ENCODE data around the gene GH1.
A peak's percentile ranks its signal among the peaks of the same experiment; 100 is the strongest.
"Not testable (repeated sequence)": the region's sequence is repeated elsewhere in the genome, so short reads cannot be mapped to it uniquely, and the experiment has no call there.

GH1 gene

GRCh38 chr17:63927464-63928171, 9.0 kb upstream of the GH1 start:
- no peak for DNase-seq (ENCODE audit: low read depth in 2 of 2, low spot score in 1 of 2)

DNA sequence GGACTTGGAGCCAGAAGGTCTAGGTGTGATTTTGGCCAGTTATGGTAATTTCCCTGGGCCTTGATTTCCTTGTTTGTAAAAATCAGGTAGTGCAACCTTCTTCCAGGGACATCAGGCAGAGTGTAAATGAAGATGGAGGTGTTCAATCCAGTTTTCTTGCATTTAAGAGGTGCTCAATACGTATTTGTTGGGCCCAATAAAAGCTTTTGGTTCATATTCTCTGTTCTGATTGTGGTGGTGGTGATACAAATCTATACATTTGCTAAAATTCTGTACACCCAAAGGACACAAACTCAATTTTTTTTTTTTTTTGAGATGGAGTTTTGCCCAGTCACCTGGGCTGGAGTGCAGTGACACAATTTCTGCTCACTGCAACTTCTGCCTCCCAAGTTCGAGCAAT, 7.5 kb upstream of the GH1 start:
- no peak for DNase-seq (ENCODE audit: low read depth in 2 of 2, low spot score in 1 of 2)

GRCh38 chr17:63925615-63926014, 7.0 kb upstream of the GH1 start:
- DNase-seq (ENCODE audit: low read depth in 2 of 2, low spot score in 1 of 2), result no peak

DNA sequence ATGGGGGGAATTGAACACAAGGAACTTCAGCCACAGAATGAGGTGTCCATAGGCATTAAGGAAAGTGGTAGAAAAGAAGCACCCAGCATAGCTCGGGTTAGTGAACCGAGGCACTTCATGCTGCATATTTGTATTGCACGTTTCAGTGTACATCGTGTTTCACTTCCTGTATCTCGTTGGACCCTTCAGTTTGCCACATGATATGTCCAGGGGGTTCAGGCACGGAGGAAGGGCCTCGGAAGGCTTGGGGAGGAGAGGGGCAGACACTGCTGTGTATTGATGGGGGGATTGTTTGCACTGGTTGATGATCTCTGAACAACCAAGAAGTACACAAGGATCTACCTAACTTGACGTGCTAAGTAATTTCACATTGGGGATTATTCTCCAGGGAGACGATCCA, 3.8 kb upstream of the GH1 start:
- not testable (repeated sequence) for DNase-seq (ENCODE audit: low read depth in 2 of 2, low spot score in 1 of 2)

DNA sequence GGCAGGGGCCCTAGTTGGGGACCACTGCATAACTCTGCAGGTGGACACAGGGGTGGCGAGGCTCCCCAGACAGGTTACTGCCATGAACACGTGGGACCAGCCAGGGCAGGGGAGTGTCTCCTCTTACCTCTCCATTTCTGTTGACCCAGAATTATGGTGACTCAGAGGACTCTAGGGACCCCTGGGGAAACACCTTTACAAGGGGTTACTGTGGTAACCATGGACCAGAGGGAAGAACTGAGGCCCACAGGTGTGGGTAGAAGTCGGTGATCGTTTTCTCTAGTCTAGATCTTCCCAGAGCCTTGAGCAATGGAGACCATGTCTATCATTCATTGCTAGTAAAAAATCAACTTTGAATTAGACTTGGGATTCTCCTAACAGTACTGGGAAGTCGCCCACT, 2.1 kb upstream of the GH1 start:
- not testable (repeated sequence) for DNase-seq (ENCODE audit: low read depth in 2 of 2, low spot score in 1 of 2)

- not testable (repeated sequence) for DNase-seq (ENCODE audit: low read depth in 2 of 2, low spot score in 1 of 2)
Measured at GRCh38 chr17:63920050-63920449, 1.4 kb upstream of the GH1 start.

DNA sequence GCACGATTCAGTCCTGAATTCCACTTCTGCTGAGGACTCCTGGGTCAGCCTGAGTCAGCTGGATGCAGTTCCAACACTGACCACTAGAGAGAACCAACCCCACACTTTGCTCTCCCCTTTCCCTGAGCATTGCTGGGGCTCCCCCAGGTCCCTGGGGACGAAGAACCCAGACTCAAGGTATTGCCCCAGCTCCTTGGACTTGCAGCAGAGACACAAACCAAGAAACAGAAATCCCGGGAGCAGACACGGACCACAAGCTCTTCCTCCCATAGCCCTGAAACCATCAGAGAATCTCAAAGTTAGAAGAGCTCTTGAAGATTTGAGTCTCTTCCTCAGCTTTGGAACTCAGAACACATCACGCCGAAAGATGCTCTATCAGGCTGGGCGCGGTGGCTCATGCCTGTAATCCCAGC, 678 bp upstream of the GH1 start:
- peak; percentile 38 to 58 for DNase-seq (ENCODE audit: low read depth in 2 of 2, low spot score in 1 of 2)

DNA sequence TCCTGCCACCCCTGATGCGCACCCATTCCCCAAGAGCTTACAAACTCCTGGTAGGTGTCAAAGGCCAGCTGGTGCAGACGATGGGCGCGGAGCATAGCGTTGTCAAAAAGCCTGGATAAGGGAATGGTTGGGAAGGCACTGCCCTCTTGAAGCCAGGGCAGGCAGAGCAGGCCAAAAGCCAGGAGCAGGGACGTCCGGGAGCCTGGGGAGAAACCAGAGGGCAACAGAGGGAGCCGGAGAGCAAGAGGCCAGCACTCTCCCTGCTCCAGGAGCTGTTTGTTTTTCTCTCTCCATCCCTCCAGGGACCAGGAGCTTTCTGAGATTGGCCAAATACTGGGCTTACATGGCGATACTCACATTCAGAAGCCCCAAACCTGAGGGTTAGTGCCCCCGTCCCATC, 334 bp downstream of the GH1 start:
- no peak for DNase-seq (ENCODE audit: low read depth in 2 of 2, low spot score in 1 of 2)

- DNase-seq (ENCODE audit: low read depth in 2 of 2, low spot score in 1 of 2), result no peak
Measured at GRCh38 chr17:63917646-63918045, 993 bp downstream of the GH1 start.

GRCh38 chr17:63917206-63917605, 1.4 kb downstream of the GH1 start:
- not testable (repeated sequence) for DNase-seq (ENCODE audit: low read depth in 2 of 2, low spot score in 1 of 2)

- no peak for DNase-seq (ENCODE audit: low read depth in 2 of 2, low spot score in 1 of 2)
Measured at GRCh38 chr17:63916566-63917185, 2.0 kb downstream of the GH1 start.

- DNase-seq (ENCODE audit: low read depth in 2 of 2, low spot score in 1 of 2), result not testable (repeated sequence)
Measured at GRCh38 chr17:63915753-63916152, 2.9 kb downstream of the GH1 start.

- no peak for DNase-seq (ENCODE audit: low read depth in 2 of 2, low spot score in 1 of 2)
Measured at GRCh38 chr17:63914471-63914870, 4.2 kb downstream of the GH1 start.

GRCh38 chr17:63911657-63912100, 7.0 kb downstream of the GH1 start:
- peak; percentile 26 to 57 for DNase-seq (ENCODE audit: low read depth in 2 of 2, low spot score in 1 of 2)

DNA sequence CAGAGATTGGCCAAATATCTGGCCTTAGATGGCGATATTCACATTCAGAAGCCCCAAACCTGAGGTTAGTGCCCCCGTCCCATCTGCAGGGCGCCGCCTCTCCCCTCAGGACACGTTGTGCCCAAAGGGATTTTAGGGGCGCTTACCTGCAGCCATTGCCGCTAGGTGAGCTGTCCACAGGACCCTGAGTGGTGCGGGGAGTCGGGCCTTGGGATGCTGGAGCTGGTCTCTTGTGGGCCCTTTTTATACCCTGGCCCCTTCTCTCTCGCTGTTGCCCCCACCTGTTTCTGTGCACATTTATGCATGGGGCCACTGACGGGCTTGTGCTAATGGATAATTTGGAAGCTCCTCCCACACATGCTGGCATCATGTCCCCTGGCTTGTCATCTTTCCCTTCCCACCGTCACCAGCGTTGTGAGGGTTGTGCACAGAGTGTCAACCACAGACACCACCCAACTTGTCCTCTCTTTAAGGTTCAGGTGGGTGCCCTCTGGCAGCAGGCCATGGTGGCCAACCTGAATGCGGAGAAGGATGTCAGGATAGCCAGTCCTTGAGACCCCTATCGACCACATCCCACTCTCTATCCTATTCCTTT, 7.5 kb downstream of the GH1 start, which contains the start of gene CSHL1:
TSS of gene CSHL1 (minus strand) at position 218 of the 595 bp plus-strand sequence. CDS start at position 156, 62 bp downstream.
- DNase-seq (ENCODE audit: low read depth in 2 of 2, low spot score in 1 of 2), result no peak

DNA sequence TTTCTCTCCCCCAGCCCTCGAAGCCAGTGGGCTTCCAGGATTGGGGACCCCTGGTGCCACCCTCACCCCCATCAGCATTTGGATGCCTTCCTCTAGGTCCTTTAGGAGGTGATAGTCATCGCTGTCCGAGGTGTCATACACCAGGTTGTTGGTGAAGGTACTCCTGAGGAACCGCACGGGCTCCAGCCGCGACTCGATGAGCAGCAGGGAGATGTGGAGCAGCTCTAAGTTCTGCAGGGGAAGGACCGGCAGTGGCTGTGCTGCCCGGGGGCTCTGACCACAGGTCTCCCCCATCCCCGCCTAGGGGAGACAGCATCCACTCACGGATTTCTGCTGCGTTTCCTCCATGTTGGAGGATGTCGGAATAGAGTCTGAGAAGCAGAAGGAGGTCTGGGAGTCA, 8.5 kb downstream of the GH1 start:
- DNase-seq (ENCODE audit: low read depth in 2 of 2, low spot score in 1 of 2), result no peak

DNA sequence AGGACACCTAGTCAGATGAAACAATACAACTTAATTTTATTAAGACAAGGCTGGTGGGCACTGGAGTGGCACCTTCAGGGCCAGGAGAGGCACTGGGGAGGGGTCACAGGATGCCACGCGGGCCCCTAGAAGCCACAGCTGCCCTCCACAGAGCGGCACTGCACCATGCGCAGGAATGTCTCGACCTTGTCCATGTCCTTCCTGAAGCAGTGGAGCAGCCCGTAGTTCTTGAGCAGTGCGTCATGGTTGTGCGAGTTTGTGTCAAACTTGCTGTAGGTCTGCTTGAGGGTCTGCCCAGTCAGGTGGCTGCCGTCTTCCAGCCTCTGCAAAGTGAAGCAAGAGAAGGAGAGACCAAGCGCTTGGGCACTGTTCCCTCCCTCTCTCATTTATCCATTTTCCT, 9.1 kb downstream of the GH1 start:
- not testable (repeated sequence) for DNase-seq (ENCODE audit: low read depth in 2 of 2, low spot score in 1 of 2)

DNA sequence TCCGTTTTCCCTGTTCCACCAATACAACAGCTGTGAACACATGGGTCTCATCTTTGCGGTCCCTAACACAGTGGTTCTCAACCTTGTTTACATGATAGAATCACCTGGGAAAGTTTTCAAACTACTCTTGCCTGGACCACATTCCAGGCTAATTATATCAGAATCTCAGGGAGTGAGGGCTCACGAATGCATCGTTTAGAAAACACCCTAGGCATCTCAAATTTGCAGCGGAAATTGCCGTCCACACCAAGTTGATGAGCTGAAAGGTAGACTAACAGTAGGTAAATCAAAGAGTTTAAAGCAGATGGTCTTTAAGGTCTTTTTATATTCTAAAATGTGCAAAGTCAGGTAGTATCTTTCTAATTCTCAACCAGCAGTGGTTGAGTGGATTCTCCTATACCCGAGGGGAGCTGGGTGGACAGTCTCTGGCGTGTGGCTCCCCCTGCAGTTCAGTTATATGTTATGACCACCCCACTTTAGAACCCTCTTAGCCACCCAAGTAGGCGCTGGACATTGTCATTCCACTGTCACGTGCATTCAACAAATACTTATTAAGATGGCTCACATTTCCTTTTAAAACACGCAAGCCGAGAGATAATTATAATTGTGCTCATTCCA, 11.4 kb downstream of the GH1 start:
- not testable (repeated sequence) for DNase-seq (ENCODE audit: low read depth in 2 of 2, low spot score in 1 of 2)

DNA sequence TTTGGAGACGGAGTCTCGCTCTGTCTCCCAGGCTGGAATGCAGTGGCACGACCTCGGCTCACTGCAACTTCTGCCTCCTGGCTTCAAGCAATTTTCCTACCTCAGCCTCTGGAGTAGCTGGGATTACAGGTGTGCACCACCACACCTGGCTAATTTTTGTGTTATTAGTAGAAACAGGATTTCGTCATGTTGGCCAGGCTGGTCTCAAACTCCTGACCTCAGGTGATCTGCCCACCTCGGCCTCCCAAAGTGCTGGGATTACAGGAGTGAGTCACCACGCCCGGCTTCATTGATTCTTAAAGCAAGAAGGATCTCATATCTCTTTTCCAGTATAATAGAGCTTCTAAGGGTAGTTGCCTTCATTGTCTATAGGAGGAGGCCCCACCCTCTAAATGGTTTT, 13.8 kb downstream of the GH1 start:
- not testable (repeated sequence) for DNase-seq (ENCODE audit: low read depth in 2 of 2, low spot score in 1 of 2)

GRCh38 chr17:63903787-63904201, 14.8 kb downstream of the GH1 start:
- not testable (repeated sequence) for DNase-seq (ENCODE audit: low read depth in 2 of 2, low spot score in 1 of 2)

DNA sequence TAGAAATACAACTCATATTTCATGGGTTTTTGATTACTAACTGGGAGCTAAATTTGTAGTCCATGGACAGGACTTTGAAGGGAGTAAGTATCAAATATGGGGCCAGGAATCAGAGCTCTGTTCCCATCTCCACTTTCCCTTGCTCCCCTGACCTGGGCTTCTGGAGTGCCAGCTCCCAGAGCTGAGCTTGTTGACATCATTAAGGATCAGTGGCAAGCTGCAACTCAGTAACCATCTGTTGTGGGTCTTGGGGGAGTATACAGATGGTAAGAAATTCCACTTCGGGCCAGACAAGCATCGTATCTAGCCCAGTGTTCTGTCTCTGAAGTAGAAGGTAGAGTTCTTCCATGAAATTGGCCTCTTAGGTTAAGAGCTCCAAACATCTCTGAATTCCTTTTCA, 16.7 kb downstream of the GH1 start:
- DNase-seq (ENCODE audit: low read depth in 2 of 2, low spot score in 1 of 2), result not testable (repeated sequence)

All from stimulated activated CD8-positive, alpha-beta memory T cell treated with anti-CD3 and anti-CD28 coated beads, Interleukin-4, amount 100 ng/mL, for 4 hours (primary cell).